T-helper 9 cell (primary cell): ENCODE measurements around the gene ZNF550.

ENCODE experiments used
- DNase-seq: peaks from one replicate; pipeline ENCODE4 v3.0.0-alpha.2; 2020
- total RNA-seq, 2 donors: gene quantifications; one replicate each; lab custom pipeline; 2026; lab: John Stamatoyannopoulos, UW

Gene ZNF550
- 18.6 to 49.8 reads per million in 2 donors for total RNA-seq

GRCh38 chr19:57559404-57560025 lies at the start of gene ZNF550:
TSS of gene ZNF550 (minus strand) at chr19:57559863. CDS start at chr19:57559682, 181 bp downstream.
- DNase-seq = peak; percentile 81

GRCh38 chr19:57606931-57607330 lies 47.3 kb upstream of the ZNF550 start:
- no peak for DNase-seq

GRCh38 chr19:57599761-57600383 lies 40.2 kb upstream of the ZNF550 start, which contains the start of gene ZNF530:
TSS of gene ZNF530 (plus strand) at chr19:57599885. CDS start at chr19:57604346, 4,461 bp downstream.
- DNase-seq = peak; percentile 63

GRCh38 chr19:57599377-57599760 lies 39.7 kb upstream of the ZNF550 start:
- DNase-seq = no peak

- no peak for DNase-seq
Observed at GRCh38 chr19:57587529-57587928, 27.9 kb upstream of the ZNF550 start.

- DNase-seq = peak; percentile 66
Observed at GRCh38 chr19:57583521-57584416, 24.1 kb upstream of the ZNF550 start, which contains the start of gene ZIK1. TSS of gene ZIK1 (plus strand) at chr19:57584145. CDS start at chr19:57584357, 212 bp downstream.

GRCh38 chr19:57583104-57583520 lies 23.4 kb upstream of the ZNF550 start:
- no peak for DNase-seq

- peak; percentile 86 for DNase-seq
Observed at GRCh38 chr19:57578487-57579205, 19.0 kb upstream of the ZNF550 start, which contains the start of gene ZNF416. TSS of gene ZNF416 (minus strand) at chr19:57578911. CDS start at chr19:57578704, 207 bp downstream.

GRCh38 chr19:57576661-57577060 lies 17.0 kb upstream of the ZNF550 start:
- no peak for DNase-seq

- DNase-seq = no peak
Observed at GRCh38 chr19:57572415-57572947, 12.8 kb upstream of the ZNF550 start.

- no peak for DNase-seq
Observed at GRCh38 chr19:57570707-57571106, 11.0 kb upstream of the ZNF550 start.

GRCh38 chr19:57566396-57567265 lies 7.0 kb upstream of the ZNF550 start:
- no peak for DNase-seq

GRCh38 chr19:57563547-57563946 lies 3.9 kb upstream of the ZNF550 start:
- DNase-seq = no peak

GRCh38 chr19:57560049-57560491 lies 407 bp upstream of the ZNF550 start:
- DNase-seq = no peak

GRCh38 chr19:57559008-57559403 lies 657 bp downstream of the ZNF550 start:
- DNase-seq = no peak

GRCh38 chr19:57558525-57558924 lies 1.1 kb downstream of the ZNF550 start:
- no peak for DNase-seq

GRCh38 chr19:57557659-57558058 lies 2.0 kb downstream of the ZNF550 start:
- DNase-seq = no peak

- DNase-seq = no peak
Observed at GRCh38 chr19:57552432-57552831, 7.2 kb downstream of the ZNF550 start.

- no peak for DNase-seq
Observed at GRCh38 chr19:57546513-57546912, 13.2 kb downstream of the ZNF550 start.

- no peak for DNase-seq
Observed at GRCh38 chr19:57537953-57538547, 21.6 kb downstream of the ZNF550 start.
